IPS-15b (cell line): Measurements from ENCODE around the gene LRRC9.
"Not testable (repeated sequence)": the region's sequence is repeated elsewhere in the genome, so short reads cannot be mapped to it uniquely, and the experiment has no call there.

Experiments
- H3K27me3 ChIP-seq: one replicate; pipeline ENCODE4 v1.6.1; 2013; ENCODE audit warnings: low read length; ENCODE audit not compliant: control insufficient read depth, insufficient read depth
- H3K36me3 ChIP-seq: one replicate; pipeline ENCODE4 v1.6.1; 2013; ENCODE audit warnings: low read length; ENCODE audit not compliant: control insufficient read depth, insufficient read depth
- H3K4me1 ChIP-seq: one replicate; pipeline ENCODE4 v1.6.1; 2013; ENCODE audit warnings: mild to moderate bottlenecking, low read length; ENCODE audit not compliant: control insufficient read depth, insufficient read depth
- H3K4me3 ChIP-seq: one replicate; pipeline ENCODE4 v1.5.1; 2013; ENCODE audit warnings: low read depth, low read length
- H3K9ac ChIP-seq: one replicate; pipeline ENCODE4 v1.6.1; 2013; ENCODE audit warnings: low read depth, mild to moderate bottlenecking, low read length
- H3K9me3 ChIP-seq: one replicate; pipeline ENCODE4 v1.6.1; 2013; ENCODE audit warnings: mild to moderate bottlenecking, low read length; ENCODE audit not compliant: control insufficient read depth, insufficient read depth

Gene LRRC9

GRCh38 chr14:60095231-60095630 lies 175.3 kb downstream of the LRRC9 start:
- H3K36me3 ChIP-seq, result peaks cover 2% of the 10 kb centered on the region
- H3K27me3 ChIP-seq, result no peaks in the 10 kb centered on the region
- H3K9me3 ChIP-seq, result no peaks in the 10 kb centered on the region
- H3K9ac ChIP-seq, result no peak overlapping the region
- H3K4me1 ChIP-seq, result peaks cover 17% of the 10 kb centered on the region
- no peak overlapping the region for H3K4me3 ChIP-seq

GRCh38 chr14:60095781-60096450 lies 176.0 kb downstream of the LRRC9 start:
- H3K36me3 ChIP-seq, result peaks cover 2% of the 10 kb centered on the region
- no peak overlapping the region for H3K4me3 ChIP-seq
- peaks cover 17% of the 10 kb centered on the region for H3K4me1 ChIP-seq
- H3K27me3 ChIP-seq, result no peaks in the 10 kb centered on the region
- no peak overlapping the region for H3K9ac ChIP-seq
- no peaks in the 10 kb centered on the region for H3K9me3 ChIP-seq

- H3K9ac ChIP-seq, result no peak overlapping the region
- H3K4me1 ChIP-seq, result peaks cover 17% of the 10 kb centered on the region
- no peaks in the 10 kb centered on the region for H3K9me3 ChIP-seq
- H3K27me3 ChIP-seq, result no peaks in the 10 kb centered on the region
- peaks cover 2% of the 10 kb centered on the region for H3K36me3 ChIP-seq
- no peak overlapping the region for H3K4me3 ChIP-seq
Observed at GRCh38 chr14:60097974-60098373, 178.0 kb downstream of the LRRC9 start.

DNA sequence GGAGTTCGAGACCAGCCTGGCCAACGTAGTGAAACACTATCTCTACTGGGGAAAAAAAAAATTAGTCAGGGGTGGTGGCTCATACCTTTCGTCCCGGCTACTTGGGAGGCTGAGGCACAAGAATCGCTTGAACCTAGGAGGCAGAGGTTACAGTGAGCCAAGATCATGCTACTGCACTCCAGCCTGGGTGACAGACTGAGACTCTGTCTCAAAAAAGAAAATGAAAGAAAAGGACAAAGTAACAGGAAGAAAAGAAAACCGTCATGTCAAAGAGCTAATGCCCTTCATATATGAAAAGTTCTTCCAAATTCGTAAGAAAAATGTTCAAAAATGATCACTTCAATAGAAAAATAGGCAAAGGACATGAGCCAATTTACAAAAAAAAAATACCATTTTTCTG lies 179.9 kb downstream of the LRRC9 start:
- H3K4me3 ChIP-seq, H3K9me3 ChIP-seq, H3K36me3 ChIP-seq, H3K27me3 ChIP-seq, H3K9ac ChIP-seq: not testable (repeated sequence)
- peaks cover 11% of the 10 kb centered on the region for H3K4me1 ChIP-seq

GRCh38 chr14:60101786-60102185 lies 181.8 kb downstream of the LRRC9 start:
- no peaks in the 10 kb centered on the region for H3K9me3 ChIP-seq
- no peaks in the 10 kb centered on the region for H3K27me3 ChIP-seq
- H3K36me3 ChIP-seq, result peaks cover 2% of the 10 kb centered on the region
- no peak overlapping the region for H3K9ac ChIP-seq
- H3K4me3 ChIP-seq, result no peak overlapping the region
- peaks cover 5% of the 10 kb centered on the region for H3K4me1 ChIP-seq

DNA sequence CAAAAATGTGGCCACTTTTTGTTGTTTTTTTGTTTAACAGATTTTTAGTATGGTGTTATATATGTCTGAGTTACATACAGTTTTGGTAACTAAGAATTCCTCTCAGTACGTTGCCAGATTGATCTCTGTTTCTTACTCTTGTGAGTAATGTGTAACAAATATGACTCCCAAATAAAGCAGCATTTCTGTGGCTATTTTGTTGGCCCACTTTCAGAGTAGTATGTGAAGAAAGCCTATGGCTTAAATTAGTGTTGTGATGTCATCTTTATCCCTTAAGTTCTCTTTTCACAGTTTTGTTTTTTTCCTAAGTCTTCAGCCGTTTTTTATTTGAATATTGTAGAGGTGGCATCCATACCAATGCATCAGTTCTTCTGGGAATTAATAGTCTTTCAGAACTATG lies 182.4 kb downstream of the LRRC9 start:
- Histone ChIP-seq H3K36me3 (peaks cover 1% of the 10 kb centered on the region), H3K4me1 (peaks cover 5% of the 10 kb centered on the region), H3K4me3 (no peak overlapping the region), H3K9me3 (no peaks in the 10 kb centered on the region), H3K27me3 (no peaks in the 10 kb centered on the region), H3K9ac (no peak overlapping the region)

DNA sequence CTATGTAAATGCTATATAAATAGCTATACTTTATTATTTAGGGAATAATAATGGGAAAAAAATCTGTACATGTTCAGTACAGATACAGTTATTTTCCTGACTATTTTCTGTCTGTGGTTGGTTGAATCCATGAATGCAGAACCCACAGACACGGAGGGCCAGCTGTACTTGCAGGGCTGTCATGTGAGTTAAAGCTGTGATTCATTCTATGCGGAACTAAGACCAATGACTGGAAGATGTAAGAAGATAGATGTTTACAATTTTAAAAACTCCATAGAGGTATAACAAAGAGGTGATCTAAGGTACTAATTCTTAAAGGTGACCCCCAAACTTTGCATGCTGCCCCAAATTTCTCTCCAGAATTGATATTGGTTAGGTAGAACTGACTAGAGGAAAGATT lies 186.4 kb downstream of the LRRC9 start:
- H3K36me3 ChIP-seq, result no peaks in the 10 kb centered on the region
- H3K9me3 ChIP-seq, result no peaks in the 10 kb centered on the region
- no peak overlapping the region for H3K4me3 ChIP-seq
- no peaks in the 10 kb centered on the region for H3K27me3 ChIP-seq
- no peak overlapping the region for H3K9ac ChIP-seq
- peaks cover 5% of the 10 kb centered on the region for H3K4me1 ChIP-seq

- no peaks in the 10 kb centered on the region for H3K9me3 ChIP-seq
- H3K27me3 ChIP-seq, result no peaks in the 10 kb centered on the region
- no peak overlapping the region for H3K9ac ChIP-seq
- H3K4me1 ChIP-seq, result peaks cover 5% of the 10 kb centered on the region
- no peaks in the 10 kb centered on the region for H3K36me3 ChIP-seq
- H3K4me3 ChIP-seq, result no peak overlapping the region
Observed at GRCh38 chr14:60107477-60107876, 187.5 kb downstream of the LRRC9 start.

DNA sequence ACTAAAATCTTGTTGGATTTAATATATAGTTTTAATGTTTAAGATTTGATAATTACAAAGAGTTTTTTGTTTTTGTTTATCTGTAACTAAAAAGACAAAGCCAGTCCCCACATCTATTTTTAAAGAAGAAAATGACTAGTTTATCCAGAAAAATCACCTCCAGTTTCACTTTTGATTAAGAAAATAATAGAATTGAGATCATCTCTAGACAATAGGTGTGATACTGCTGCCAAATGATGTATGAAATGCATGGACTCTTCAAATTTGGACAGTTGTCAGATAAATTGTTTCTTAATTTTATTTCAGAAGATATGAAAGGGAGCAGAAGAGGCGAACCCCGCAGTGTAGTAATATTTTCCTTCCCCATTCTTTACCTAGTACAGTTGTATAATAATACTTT lies 191.8 kb downstream of the LRRC9 start:
- Histone ChIP-seq H3K27me3 (no peaks in the 10 kb centered on the region), H3K36me3 (no peaks in the 10 kb centered on the region), H3K9ac (no peak overlapping the region), H3K9me3 (no peaks in the 10 kb centered on the region), H3K4me3 (no peak overlapping the region), H3K4me1 (no peaks in the 10 kb centered on the region)
